Fibroblast of the conjunctiva (primary cell): ENCODE data around the gene WDR7.

Source experiments
- DNase-seq: peaks from one replicate; pipeline ENCODE4 v3.0.0-alpha.2; 2010; ENCODE audit warnings: low read depth

WDR7 gene

GRCh38 chr18:56722518-56722917 lies 71.4 kb downstream of the WDR7 start:
- DNase-seq: no peak

GRCh38 chr18:56723068-56723467 lies 71.9 kb downstream of the WDR7 start:
- DNase-seq: no peak

GRCh38 chr18:56723706-56724105 lies 72.5 kb downstream of the WDR7 start:
- no peak for DNase-seq

GRCh38 chr18:56726906-56727305 lies 75.7 kb downstream of the WDR7 start:
- no peak for DNase-seq

GRCh38 chr18:56727399-56727798 lies 76.2 kb downstream of the WDR7 start:
- no peak for DNase-seq

DNA sequence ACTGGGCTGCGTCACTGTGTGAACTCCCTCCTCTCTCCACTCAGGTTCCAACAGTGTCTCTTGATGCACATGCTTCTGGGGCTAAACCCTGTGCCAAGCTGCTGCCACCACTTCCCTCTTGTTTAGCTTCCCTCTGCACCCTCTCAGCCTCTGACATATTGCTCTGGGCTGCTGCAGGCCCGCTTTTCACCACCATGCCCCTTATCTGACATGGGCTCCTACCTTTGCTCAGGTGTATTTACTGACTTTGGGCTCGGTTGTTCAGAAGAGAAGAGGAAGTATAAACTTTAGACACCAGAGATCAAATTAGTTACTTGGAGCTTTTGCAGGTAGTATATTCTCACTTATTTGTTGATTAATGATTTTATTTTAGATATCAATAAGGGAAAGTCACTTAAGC lies 77.6 kb downstream of the WDR7 start:
- DNase-seq: no peak

- no peak for DNase-seq
These were observed 87.0 kb downstream of the WDR7 start for GRCh38 chr18:56738184-56738583.

DNA sequence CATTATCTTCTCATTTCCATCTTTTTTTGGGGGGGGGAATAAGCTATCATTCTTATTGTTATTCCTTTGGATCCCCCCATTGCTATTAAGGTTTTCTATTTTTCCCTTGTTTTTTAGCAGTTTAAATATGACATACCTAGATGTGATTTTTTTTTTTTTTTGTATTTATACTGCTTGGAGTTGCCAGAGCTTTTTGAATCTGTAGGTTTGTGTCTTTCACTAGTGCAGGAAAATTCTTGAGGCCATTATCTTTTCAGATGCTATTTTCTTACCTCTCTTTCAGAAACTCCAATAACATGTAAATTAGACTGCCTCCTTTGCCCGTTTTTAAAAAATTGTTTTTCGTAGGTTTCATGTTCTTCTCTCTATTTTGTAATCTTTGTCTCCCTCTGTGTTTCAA lies 88.6 kb downstream of the WDR7 start:
- no peak for DNase-seq

GRCh38 chr18:56740645-56741044 lies 89.5 kb downstream of the WDR7 start:
- DNase-seq: no peak

DNA sequence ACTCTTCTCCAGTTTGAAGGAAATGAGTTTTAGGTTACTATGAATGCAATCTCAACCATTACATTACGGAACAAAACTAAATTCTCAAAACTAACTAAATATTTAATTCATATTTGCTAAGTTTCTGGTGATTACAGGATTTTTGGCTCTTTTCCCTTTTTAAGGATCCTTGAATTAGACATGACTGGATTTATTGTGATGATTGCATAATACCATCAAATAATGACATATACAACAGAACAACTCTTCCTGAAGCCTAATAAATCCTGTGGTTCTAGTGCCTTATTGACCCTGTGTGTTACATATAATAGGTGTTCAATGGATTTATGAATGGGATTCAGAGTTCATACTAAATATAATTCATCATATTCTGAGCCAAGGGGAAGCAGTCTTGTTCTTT lies 90.5 kb downstream of the WDR7 start:
- no peak for DNase-seq

DNA sequence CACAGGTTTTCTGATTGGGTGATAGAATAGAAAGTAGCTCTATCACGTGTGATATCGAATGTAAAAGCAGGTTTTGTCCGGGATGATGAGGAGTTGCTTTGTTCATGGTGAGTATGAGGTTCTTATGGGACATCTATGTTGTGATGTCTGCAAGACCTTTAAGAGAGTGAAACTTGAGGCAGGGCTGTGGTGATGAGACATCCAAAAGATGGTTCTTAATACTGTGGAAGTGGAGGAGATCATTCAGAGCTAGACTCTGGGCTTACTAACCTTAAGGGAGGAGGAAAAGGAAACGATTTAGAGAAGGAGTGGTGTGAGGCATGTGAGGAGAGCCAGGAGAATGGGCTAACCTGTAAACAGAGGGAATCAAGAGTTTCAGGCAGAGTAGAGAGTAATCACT lies 92.0 kb downstream of the WDR7 start:
- DNase-seq: no peak

DNA sequence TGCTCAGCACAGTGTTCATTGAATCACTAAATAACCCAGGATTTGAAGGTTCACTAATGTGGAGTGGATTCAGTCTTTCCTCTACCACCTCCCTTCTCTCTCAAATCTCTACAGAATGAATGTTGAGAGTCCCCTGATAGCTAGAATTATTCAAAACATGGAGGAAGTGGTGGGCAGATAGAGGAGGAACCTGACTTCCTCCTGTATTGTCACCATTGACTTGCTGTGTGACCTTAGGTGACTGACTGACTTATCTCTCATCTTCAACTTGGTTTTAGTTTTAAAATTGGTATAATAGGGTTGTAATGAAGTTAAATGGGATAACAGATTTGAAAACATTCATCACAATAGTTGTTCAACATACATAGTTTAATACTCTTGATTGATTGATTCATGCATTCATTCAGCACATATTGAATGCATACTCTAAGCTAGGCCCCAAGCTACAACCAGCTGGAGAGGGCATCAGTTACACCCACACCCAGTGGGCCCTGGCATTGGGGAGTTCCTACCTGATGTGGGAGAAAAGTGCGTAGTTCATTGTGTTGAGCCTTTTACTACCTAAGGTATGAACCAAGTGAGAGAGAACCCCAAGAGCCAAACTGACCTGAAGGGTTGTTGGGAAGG lies 96.0 kb downstream of the WDR7 start:
- DNase-seq: no peak

- DNase-seq: no peak
These were observed 96.7 kb downstream of the WDR7 start for GRCh38 chr18:56747857-56748256.

- peak; percentile 29 for DNase-seq
These were observed 97.6 kb downstream of the WDR7 start for GRCh38 chr18:56748698-56749268.

DNA sequence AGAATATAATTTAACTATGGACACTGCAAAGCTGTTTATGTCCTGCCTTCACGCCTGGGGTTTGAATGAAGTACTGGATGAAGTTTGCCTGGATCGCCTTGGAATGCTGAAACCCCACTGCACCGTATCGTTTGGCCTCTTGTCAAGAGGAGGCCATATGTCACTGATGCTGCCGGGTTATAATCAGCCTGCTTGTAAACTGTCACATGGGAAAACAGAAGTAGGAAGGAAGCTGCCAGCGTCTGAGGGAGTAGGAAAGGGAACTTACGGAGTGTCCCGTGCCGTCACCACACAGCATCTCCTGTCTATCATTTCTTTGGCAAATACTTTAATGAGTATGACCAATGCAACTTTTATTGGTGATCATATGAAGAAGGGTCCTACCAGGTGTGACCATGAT lies 105.8 kb downstream of the WDR7 start:
- no peak for DNase-seq

DNA sequence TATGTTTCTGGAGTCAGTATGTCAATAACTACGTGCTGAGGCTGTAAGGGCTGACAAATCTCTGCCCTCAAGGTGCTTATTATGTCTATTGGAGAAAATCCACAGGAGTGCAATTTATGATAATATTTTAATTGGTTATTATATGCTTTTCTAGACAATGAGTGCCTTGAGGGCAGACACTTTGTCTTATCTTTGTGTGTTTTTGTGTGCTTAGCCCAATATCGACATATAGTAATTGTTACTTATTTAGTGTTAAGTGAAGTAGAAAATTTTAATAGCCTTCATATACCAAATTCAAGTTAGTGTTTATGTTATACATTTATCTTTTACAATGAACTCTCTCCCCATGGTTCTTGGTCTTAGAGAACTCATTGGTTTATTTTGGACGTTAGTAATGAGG lies 118.9 kb downstream of the WDR7 start:
- DNase-seq: no peak

DNA sequence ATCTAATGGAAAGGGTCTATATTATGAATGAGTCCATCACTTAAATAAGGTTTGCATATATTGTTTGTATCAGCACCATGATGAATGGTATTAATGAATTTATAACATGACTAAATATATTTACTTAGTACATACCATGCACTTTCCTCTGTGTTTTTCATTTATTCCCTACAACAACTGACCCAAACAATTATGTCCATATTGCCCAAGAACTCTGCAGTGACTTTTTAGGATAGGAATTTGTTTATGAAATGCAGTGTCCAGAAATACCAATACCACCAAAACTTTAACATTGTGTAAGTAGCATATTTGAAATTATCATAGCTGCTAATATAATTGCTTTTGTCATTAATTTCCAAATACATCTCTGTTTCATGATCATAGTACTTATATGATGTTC lies 119.7 kb downstream of the WDR7 start:
- no peak for DNase-seq

- DNase-seq: no peak
These were observed 124.5 kb downstream of the WDR7 start for GRCh38 chr18:56775701-56776100.

- DNase-seq: no peak
These were observed 136.2 kb downstream of the WDR7 start for GRCh38 chr18:56787390-56787789.

DNA sequence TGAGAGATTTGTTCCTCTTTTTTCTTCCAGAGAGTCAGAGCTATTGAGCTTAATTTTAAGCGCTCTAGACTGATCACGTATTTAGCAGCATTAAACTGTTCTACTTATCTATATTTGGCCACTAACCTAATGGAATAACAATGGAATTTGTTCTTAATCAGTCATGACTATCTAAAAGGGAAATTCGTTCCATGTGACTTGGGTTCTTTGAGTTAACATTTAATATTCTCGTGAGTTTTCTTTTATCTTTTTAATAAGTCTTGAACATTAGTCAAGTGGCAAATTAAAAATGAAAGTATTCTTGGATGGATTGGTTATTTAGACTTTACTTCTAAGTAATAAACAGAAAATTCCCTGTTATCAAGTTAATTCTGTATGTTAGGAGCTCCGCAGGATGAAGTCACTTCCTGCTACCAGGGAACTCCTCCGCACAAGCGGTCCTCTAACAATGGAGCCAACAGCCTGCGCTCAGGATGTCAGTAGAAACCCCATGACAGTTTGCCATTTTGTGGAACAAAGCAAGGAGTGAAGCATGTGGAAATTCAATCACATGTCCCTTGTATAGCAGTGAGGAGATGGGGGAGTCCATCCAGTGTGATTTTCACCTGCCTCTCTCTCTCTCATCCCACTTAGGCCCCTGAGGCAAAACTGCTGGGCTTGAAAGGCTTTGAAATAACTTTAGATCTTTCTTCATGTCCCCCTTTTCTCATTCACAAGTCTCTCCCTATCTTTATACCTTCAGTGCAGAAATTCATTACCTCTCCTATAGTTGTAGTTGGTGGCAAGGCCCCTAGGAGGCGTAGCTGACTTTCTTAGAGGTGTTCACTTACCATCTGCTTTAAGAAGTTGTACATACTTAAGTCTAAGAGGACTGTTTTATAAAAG lies 138.1 kb downstream of the WDR7 start:
- no peak for DNase-seq

DNA sequence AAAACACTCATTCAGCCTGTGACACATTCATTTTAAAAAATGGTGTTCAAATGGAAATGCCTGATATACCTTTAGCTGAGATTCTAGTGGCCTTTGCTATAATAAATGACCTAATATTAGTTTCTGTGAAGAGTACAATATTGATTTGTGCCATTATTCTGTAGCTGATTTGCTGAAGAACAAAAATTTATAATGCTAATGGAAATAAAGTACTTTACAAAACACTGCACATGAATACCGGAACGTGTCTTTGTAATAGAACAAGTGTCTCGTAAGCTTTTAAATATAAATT lies 138.7 kb downstream of the WDR7 start:
- DNase-seq: no peak

DNA sequence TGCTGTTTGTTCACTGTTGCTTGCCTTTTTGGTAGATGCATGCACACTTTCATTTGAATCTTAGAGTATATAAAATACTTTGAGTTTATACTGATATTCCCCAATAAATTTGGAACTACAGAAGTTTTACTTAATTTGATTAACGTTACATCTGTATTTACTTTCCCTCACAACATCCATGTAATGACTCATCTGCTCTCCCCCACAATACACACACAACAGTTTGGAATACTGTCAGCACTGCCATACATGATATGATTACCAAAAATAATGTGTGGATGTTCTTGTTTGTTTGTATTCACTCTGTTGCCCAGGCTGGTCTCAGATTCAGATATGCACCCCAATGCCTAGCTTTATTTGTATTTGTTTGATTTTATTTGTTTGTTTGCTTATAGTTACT lies 144.2 kb downstream of the WDR7 start:
- no peak for DNase-seq

- no peak for DNase-seq
These were observed 148.6 kb downstream of the WDR7 start for GRCh38 chr18:56799756-56800155.

DNA sequence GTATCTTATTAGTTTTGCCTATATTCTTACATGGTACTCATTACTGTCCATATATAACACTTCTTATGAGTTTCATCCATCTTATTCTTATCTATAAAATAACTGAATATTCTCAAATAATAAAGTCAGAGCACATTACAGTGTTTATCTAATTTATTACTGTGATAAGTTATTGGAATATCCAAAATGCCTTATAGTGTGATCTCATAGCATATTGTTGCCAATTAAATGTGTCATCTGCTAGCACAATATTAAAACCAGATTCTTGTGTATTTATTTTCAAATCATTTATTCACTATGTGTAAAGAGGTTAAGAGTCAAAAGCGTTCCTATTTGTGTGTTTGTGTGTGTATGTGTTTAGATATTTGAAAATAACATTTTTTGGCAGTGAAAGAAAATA lies 151.9 kb downstream of the WDR7 start:
- DNase-seq: no peak
